H1 (cell line): ENCODE results near the gene MTCH1. TPM values are rescaled to one million over a fixed set of nuclear protein-coding genes. Genes with fewer than 3 reads are reported as not detected.

ENCODE experiments used
- CTCF ChIA-PET: fragments of 300-600 bp; sonication (Branson Sonifier 250); formaldehyde crosslinking; loops from one replicate; lab custom pipeline; 2021; ENCODE audit not compliant: partially characterized antibody; lab: Charles Lee
- POLR2A ChIA-PET: fragments of 300-600 bp; sonication (Branson Sonifier 250); formaldehyde crosslinking; loops from one replicate; lab custom pipeline; 2021; ENCODE audit warnings: inconsistent platforms; ENCODE audit not compliant: partially characterized antibody; lab: Charles Lee
- DNase-seq, 2 experiments: peaks; one replicate each; pipeline versions ENCODE4 v3.0.0 to v3.0.0-alpha.2; 2010 to 2022; ENCODE audit warnings: low spot score in 2 of 2, low read depth in 1 of 2, mixed read lengths in 1 of 2
- FAIRE-seq: peaks from 2 replicates; lab custom pipeline; 2011; peaks lifted over from hg19 to GRCh38; lab: Jason Lieb, UNC
- H2AFZ ChIP-seq: 2 replicates; pipeline ENCODE4 v1.8.1; 2012; ENCODE audit warnings: low read length, inconsistent platforms
- H2AK5ac ChIP-seq: 2 replicates; pipeline ENCODE4 v1.6.1; 2013; ENCODE audit warnings: low read depth, low read length
- H2BK120ac ChIP-seq: replicated peaks from 2 replicates; pipeline ENCODE3; 2013; ENCODE audit warnings: low read depth, low read length, inconsistent platforms
- H2BK12ac ChIP-seq: 2 replicates; pipeline ENCODE4 v1.6.1; 2013; ENCODE audit warnings: low read depth, low read length
- H2BK15ac ChIP-seq: 2 replicates; pipeline ENCODE4 v1.6.1; 2013; ENCODE audit warnings: low read length
- H2BK20ac ChIP-seq: 2 replicates; pipeline ENCODE4 v1.6.1; 2013; ENCODE audit warnings: low read length
- H2BK5ac ChIP-seq: 2 replicates; pipeline ENCODE4 v1.6.1; 2013; ENCODE audit warnings: low read depth, low read length
- H3K14ac ChIP-seq: 2 replicates; pipeline ENCODE4 v1.6.1; 2013; ENCODE audit warnings: inconsistent platforms; ENCODE audit not compliant: insufficient read length
- H3K18ac ChIP-seq: 2 replicates; pipeline ENCODE4 v1.6.1; 2013; ENCODE audit warnings: low read length; ENCODE audit errors: extremely low read depth
- H3K23ac ChIP-seq: 2 replicates; pipeline ENCODE4 v1.6.1; 2013; ENCODE audit warnings: inconsistent platforms; ENCODE audit not compliant: insufficient read length
- H3K23me2 ChIP-seq: 2 replicates; pipeline ENCODE4 v1.6.1; 2013; ENCODE audit warnings: low read depth, low read length
- H3K27ac ChIP-seq: 2 replicates; pipeline ENCODE4 v1.6.1; 2011; ENCODE audit warnings: low read depth, low read length, inconsistent platforms
- H3K27me3 ChIP-seq, 4 experiments: replicated peaks in 1 of 4; 1 replicate in 1 of 4; 2 replicates in 3 of 4; pipeline versions ENCODE4 v1.6.1 to v1.8.1; 2011 to 2013; ENCODE audit warnings: low read length in 3 of 4, mild to moderate bottlenecking in 3 of 4, inconsistent platforms in 2 of 4, mixed read lengths in 2 of 4, moderate library complexity in 1 of 4; ENCODE audit not compliant: control insufficient read depth in 3 of 4, insufficient read depth in 3 of 4; ENCODE audit errors: extremely low read depth in 1 of 4
- H3K36me3 ChIP-seq, 4 experiments: 2 replicates each; pipeline versions ENCODE4 v1.6.1 to v1.8.1; 2011 to 2013; ENCODE audit warnings: mild to moderate bottlenecking in 4 of 4, low read length in 3 of 4, moderate library complexity in 2 of 4, control low read depth in 1 of 4, inconsistent platforms in 1 of 4; ENCODE audit not compliant: insufficient read depth in 4 of 4, control insufficient read depth in 2 of 4
- H3K4ac ChIP-seq: replicated peaks from 2 replicates; pipeline ENCODE3; 2013; ENCODE audit warnings: low read length, low read depth, mixed read lengths, inconsistent platforms; ENCODE audit not compliant: insufficient read length
- H3K4me1 ChIP-seq, 4 experiments: replicated peaks in 1 of 4; 1 replicate in 1 of 4; 2 replicates in 3 of 4; pipeline versions ENCODE4 v1.6.1 to v1.8.1; 2011 to 2013; ENCODE audit warnings: low read length in 3 of 4, inconsistent platforms in 2 of 4, mixed read lengths in 1 of 4; ENCODE audit not compliant: insufficient read depth in 4 of 4, control insufficient read depth in 3 of 4
- H3K4me2 ChIP-seq, 2 experiments: 2 replicates each; pipeline versions ENCODE4 v1.6.1 to v1.8.1; 2011 to 2013; ENCODE audit warnings: low read depth in 2 of 2, low read length in 2 of 2, control low read depth in 1 of 2, inconsistent platforms in 1 of 2, mild to moderate bottlenecking in 1 of 2; ENCODE audit not compliant: insufficient read depth in 1 of 2
- H3K4me3 ChIP-seq, 4 experiments: fragments of 200-600, 300-600 bp in 1 of 4; sonication (generic), shearing (Covaris generic), sonication (Bioruptor Twin) in 1 of 4; 2 replicates each; pipeline versions ENCODE4 v1.5.1 to v1.8.1; 2011 to 2016; ENCODE audit warnings: low read length in 4 of 4, low read depth in 3 of 4, control low read depth in 2 of 4, inconsistent platforms in 2 of 4, mild to moderate bottlenecking in 2 of 4, mixed read lengths in 1 of 4, moderate library complexity in 1 of 4; ENCODE audit not compliant: insufficient read depth in 2 of 4; ENCODE audit errors: extremely low read depth in 1 of 4
- H3K56ac ChIP-seq: replicated peaks from 2 replicates; pipeline ENCODE3; 2013; ENCODE audit warnings: low read depth, mild to moderate bottlenecking, mixed read lengths, low read length, inconsistent platforms; ENCODE audit not compliant: insufficient read length
- H3K79me1 ChIP-seq: 2 replicates; pipeline ENCODE4 v1.6.1; 2013; ENCODE audit warnings: low read depth, low read length, control low read depth
- H3K79me2 ChIP-seq, 2 experiments: 2 replicates each; pipeline versions ENCODE4 v1.6.1 to v1.8.1; 2012 to 2013; ENCODE audit warnings: low read length in 2 of 2, mild to moderate bottlenecking in 2 of 2, inconsistent platforms in 1 of 2; ENCODE audit not compliant: insufficient read depth in 2 of 2, control insufficient read depth in 1 of 2
- H3K9ac ChIP-seq, 4 experiments: replicated peaks in 1 of 4; 1 replicate in 1 of 4; 2 replicates in 3 of 4; pipeline versions ENCODE4 v1.6.1 to v1.8.1; 2011 to 2013; ENCODE audit warnings: low read depth in 3 of 4, low read length in 3 of 4, control low read depth in 2 of 4, mild to moderate bottlenecking in 2 of 4, moderate library complexity in 2 of 4, inconsistent platforms in 1 of 4; ENCODE audit errors: extremely low read depth in 1 of 4
- H3K9me3 ChIP-seq, 2 experiments: 2 replicates each; pipeline versions ENCODE4 v1.6.1 to v1.8.1; 2012 to 2013; ENCODE audit warnings: mild to moderate bottlenecking in 2 of 2, moderate library complexity in 2 of 2, control low read depth in 1 of 2, inconsistent platforms in 1 of 2, low read depth in 1 of 2, low read length in 1 of 2, mixed read lengths in 1 of 2; ENCODE audit not compliant: insufficient read depth in 2 of 2
- H4K20me1 ChIP-seq, 2 experiments: replicated peaks in 1 of 2; 2 replicates each; pipeline versions ENCODE3 to v1.8.1; 2011 to 2013; ENCODE audit warnings: inconsistent platforms in 2 of 2, low read length in 2 of 2, mild to moderate bottlenecking in 1 of 2; ENCODE audit not compliant: insufficient read depth in 2 of 2, control insufficient read depth in 1 of 2
- H4K5ac ChIP-seq: 2 replicates; pipeline ENCODE4 v1.6.1; 2013; ENCODE audit warnings: low read length, low read depth, mixed read lengths, inconsistent platforms; ENCODE audit not compliant: insufficient read length
- H4K8ac ChIP-seq: 2 replicates; pipeline ENCODE4 v1.8.0; 2013; ENCODE audit warnings: mild to moderate bottlenecking, moderate library complexity, low read length, inconsistent platforms; ENCODE audit not compliant: insufficient read depth; ENCODE audit errors: extremely low read depth
- H4K91ac ChIP-seq: replicated peaks from 2 replicates; pipeline ENCODE3; 2013; ENCODE audit warnings: low read length, mixed read lengths, inconsistent platforms; ENCODE audit not compliant: insufficient read length
- ASH2L ChIP-seq: fragments of 200-600, 300-600 bp; sonication (generic); IDR thresholded peaks from one replicate; pipeline ENCODE4 v1.7.1; 2017; ENCODE audit warnings: low read length
- CTCF ChIP-seq, 3 experiments: IDR thresholded peaks; 1 replicate in 2 of 3; 2 replicates in 1 of 3; pipeline versions ENCODE4 v1.5.1 to v1.6.1; 2011; ENCODE audit warnings: low read length in 3 of 3, mild to moderate bottlenecking in 3 of 3, inconsistent platforms in 2 of 3, low read depth in 1 of 3, moderate library complexity in 1 of 3; ENCODE audit not compliant: insufficient read depth in 1 of 3; ENCODE audit errors: control extremely low read depth in 1 of 3
- E2F6 ChIP-seq: IDR thresholded peaks from 2 replicates; pipeline ENCODE4 v1.6.1; 2012; ENCODE audit warnings: inconsistent platforms
- EZH2 ChIP-seq: fragments of 200-600 bp; sonication (generic); IDR thresholded peaks from 2 replicates; pipeline ENCODE4 v1.7.1; 2012; ENCODE audit warnings: low read depth, mild to moderate bottlenecking, moderate library complexity, low read length, inconsistent platforms; ENCODE audit not compliant: severe bottlenecking
- POU5F1 ChIP-seq: IDR thresholded peaks from 2 replicates; pipeline ENCODE4 v1.6.1; 2011; ENCODE audit warnings: low read depth, mild to moderate bottlenecking, low read length, moderate library complexity
- SAP30 ChIP-seq: fragments of 300-600 bp; sonication (generic); IDR thresholded peaks from 2 replicates; pipeline ENCODE4 v1.7.1; 2012; ENCODE audit warnings: low read length, moderate library complexity, mild to moderate bottlenecking, inconsistent platforms; ENCODE audit not compliant: insufficient read depth, insufficient replicate concordance
- SIX5 ChIP-seq: IDR thresholded peaks from 2 replicates; pipeline ENCODE4 v1.6.1; 2011; ENCODE audit warnings: mild to moderate bottlenecking, low read depth, low read length
- SP2 ChIP-seq: IDR thresholded peaks from 2 replicates; pipeline ENCODE4 v1.6.1; 2012; ENCODE audit warnings: mild to moderate bottlenecking, low read length, inconsistent platforms
- TAF1 ChIP-seq: IDR thresholded peaks from 2 replicates; pipeline ENCODE4 v1.6.1; 2011; ENCODE audit warnings: mild to moderate bottlenecking, low read depth, low read length
- TAF7 ChIP-seq: optimal IDR thresholded peaks from 2 replicates; pipeline ENCODE3; 2011; ENCODE audit warnings: low read depth, mild to moderate bottlenecking, inconsistent platforms, low read length, moderate library complexity, borderline replicate concordance
- TEAD4 ChIP-seq: IDR thresholded peaks from 2 replicates; pipeline ENCODE4 v1.6.1; 2012; ENCODE audit warnings: low read depth, low read length, inconsistent platforms, mixed read lengths
- WGBS, 2 experiments: shearing (Covaris generic) in 1 of 2; methylation state at CpG; one replicate each; pipeline versions ENCODE4 v1.1.6 to v1.1.7; 2013 to 2015; ENCODE audit warnings: low lambda C conversion rate in 2 of 2, mixed read lengths in 2 of 2, inconsistent platforms in 1 of 2, low coverage in 1 of 2, missing lambda C conversion rate in 1 of 2; ENCODE audit not compliant: insufficient replicate concordance in 2 of 2, insufficient coverage in 1 of 2, insufficient read length in 1 of 2; ENCODE audit errors: extremely low coverage in 1 of 2, missing lambda C conversion rate in 1 of 2; 5-methylcytosine and 5-hydroxymethylcytosine counted together
- polyA plus RNA-seq, 7 experiments: library from polyadenylated mRNA; depleted of rRNA in 3 of 7; stranded (reverse) in 5 of 7; unstranded in 2 of 7; fragments of >200 nt in 5 of 7; fragments of 200-250 nt in 2 of 7; gene quantifications; 1 replicate in 5 of 7; 2 replicates in 1 of 7; 4 replicates in 1 of 7; pipeline versions ENCODE4 v1.2.1 to v1.2.3, GENCODE V29; 2011 to 2013; ENCODE audit warnings: missing spikeins in 2 of 7, mixed read lengths in 2 of 7
- total RNA-seq: library from RNA; stranded (reverse); fragmentation: NEBNext Ultra II Directional; extraction: Animal tissue kit (Norgen Biotek cat#: 25700); gene quantifications from 2 replicates; pipeline ENCODE4 v1.2.1, GENCODE V29; 2021

MTCH1 gene
- total and polyA plus RNA-seq, 2 of the 8 experiments (the other 6 are each of a cell fraction or from before 2014, with no cell fraction given), result 169 to 214 TPM

- ChIA-PET CTCF (interaction anchor here (0.8 to 3.1 kb wide), 5 partner anchors 18 to 81 kb away, joined by 3 to 19 read pairs (median 5); no protein-coding TSS in a partner anchor), POLR2A (no interaction called here)
- Histone ChIP-seq H2BK5ac (no peak overlapping the region), H3K4me3 (no peak overlapping the region), H3K9ac (peak overlapping the region in 1 of 4 experiments; percentile 21; a peak in 1 of 7 replicates), H3K36me3 (no peaks in the 10 kb centered on the region), H4K8ac (no peak overlapping the region), H2BK120ac (no peak overlapping the region), H2BK15ac (no peak overlapping the region), H4K91ac (no peak overlapping the region), H3K27ac (no peak overlapping the region), H2AFZ (no peak overlapping the region), H3K79me2 (no peaks in the 10 kb centered on the region), H3K14ac (no peak overlapping the region), H3K23me2 (no peaks in the 10 kb centered on the region), H3K18ac (no peak overlapping the region), H4K20me1 (no peaks in the 10 kb centered on the region), H2BK12ac (no peak overlapping the region), H3K56ac (no peak overlapping the region), H3K79me1 (no peaks in the 10 kb centered on the region), H2BK20ac (no peak overlapping the region), H3K23ac (no peak overlapping the region), H3K27me3 (no peaks in the 10 kb centered on the region), H3K4me2 (no peak overlapping the region), H4K5ac (no peak overlapping the region), H2AK5ac (no peak overlapping the region), H3K9me3 (no peaks in the 10 kb centered on the region), H3K4me1 (no peaks in the 10 kb centered on the region), H3K4ac (no peak overlapping the region)
- WGBS, 2 experiments, result 96% methylated on average over 5 of the region's 5 CpGs; no CpG with 5 or more reads in 1 of the 2 experiments
- DNase-seq (no peak), FAIRE-seq (no peak)
- TF ChIP-seq SP2, result no peak
- no peak for TF ChIP-seq CTCF (IDR thresholded peaks at IDR 0.05; ENCODE audit: control extremely low read depth in 1 of 3, insufficient read depth in 1 of 3, low read depth in 1 of 3, low read length in 3 of 3)
- TF ChIP-seq TEAD4, result no peak
- TF ChIP-seq E2F6, result no peak
- TF ChIP-seq ASH2L, result no peak
- no peak for TF ChIP-seq TAF1
- no peak for TF ChIP-seq TAF7
- no peak for TF ChIP-seq SAP30
- no peak for TF ChIP-seq EZH2
- no peak for TF ChIP-seq SIX5
- TF ChIP-seq POU5F1, result no peak
Observed at GRCh38 chr6:36936824-36937223, 49.2 kb downstream of the MTCH1 start.
